Osteoblast (primary cell): ENCODE results near the gene MAD1L1. TPM values are rescaled to one million over a fixed set of nuclear protein-coding genes. Genes with fewer than 3 reads are reported as not detected.

Source experiments
- DNase-seq: peaks from one replicate; pipeline ENCODE4 v3.0.0; 2011; ENCODE audit warnings: low spot score, mixed read lengths; ENCODE audit not compliant: insufficient read length; ENCODE audit errors: missing footprints
- H2AFZ ChIP-seq: 2 replicates; pipeline ENCODE4 v1.6.0; 2011; ENCODE audit warnings: mild to moderate bottlenecking, low read length
- H3K27ac ChIP-seq: 2 replicates; pipeline ENCODE4 v1.5.1; 2011; ENCODE audit warnings: mild to moderate bottlenecking, low read depth, low read length, moderate library complexity
- H3K27me3 ChIP-seq: 2 replicates; pipeline ENCODE4 v1.6.0; 2012; ENCODE audit warnings: mild to moderate bottlenecking, control low read depth, inconsistent platforms, low read length, moderate library complexity; ENCODE audit not compliant: insufficient read depth
- H3K36me3 ChIP-seq: 2 replicates; pipeline ENCODE4 v1.5.1; 2011; ENCODE audit warnings: mild to moderate bottlenecking, low read length, control low read depth, moderate library complexity; ENCODE audit not compliant: insufficient read depth
- H3K4me1 ChIP-seq: 2 replicates; pipeline ENCODE4 v1.5.1; 2011; ENCODE audit warnings: mild to moderate bottlenecking, low read length, control low read depth, moderate library complexity; ENCODE audit not compliant: insufficient read depth
- H3K4me2 ChIP-seq: 2 replicates; pipeline ENCODE4 v1.6.0; 2011; ENCODE audit warnings: mild to moderate bottlenecking, low read length; ENCODE audit not compliant: insufficient read depth
- H3K4me3 ChIP-seq: fragments of 200-600 bp; sonication (generic); 3 replicates; pipeline ENCODE4 v1.5.1; 2012; ENCODE audit warnings: mild to moderate bottlenecking, low read length, inconsistent platforms; ENCODE audit not compliant: insufficient read depth
- H3K79me2 ChIP-seq: 2 replicates; pipeline ENCODE4 v1.6.0; 2012; ENCODE audit warnings: mild to moderate bottlenecking, low read length, control low read depth, inconsistent platforms; ENCODE audit not compliant: insufficient read depth
- H3K9me3 ChIP-seq: 2 replicates; pipeline ENCODE4 v1.5.1; 2011; ENCODE audit warnings: low read depth, low read length, control low read depth
- H4K20me1 ChIP-seq: 2 replicates; pipeline ENCODE4 v1.6.0; 2012; ENCODE audit warnings: mild to moderate bottlenecking, low read length, control low read depth; ENCODE audit not compliant: insufficient read depth
- total RNA-seq: library from RNA; depleted of rRNA; stranded (reverse); fragments of >200 nt; gene quantifications from 2 replicates; pipeline ENCODE4 v1.2.3, GENCODE V29; 2012
- TF ChIP-seq, protein P1 (sequence below): IDR thresholded peaks from 2 replicates; pipeline ENCODE4 v1.5.1; 2011; ENCODE audit warnings: mild to moderate bottlenecking, low read depth, low read length, moderate library complexity; ENCODE audit errors: extremely low read depth

Gene MAD1L1
- total RNA-seq, 1 donor: 66.2 TPM

DNA sequence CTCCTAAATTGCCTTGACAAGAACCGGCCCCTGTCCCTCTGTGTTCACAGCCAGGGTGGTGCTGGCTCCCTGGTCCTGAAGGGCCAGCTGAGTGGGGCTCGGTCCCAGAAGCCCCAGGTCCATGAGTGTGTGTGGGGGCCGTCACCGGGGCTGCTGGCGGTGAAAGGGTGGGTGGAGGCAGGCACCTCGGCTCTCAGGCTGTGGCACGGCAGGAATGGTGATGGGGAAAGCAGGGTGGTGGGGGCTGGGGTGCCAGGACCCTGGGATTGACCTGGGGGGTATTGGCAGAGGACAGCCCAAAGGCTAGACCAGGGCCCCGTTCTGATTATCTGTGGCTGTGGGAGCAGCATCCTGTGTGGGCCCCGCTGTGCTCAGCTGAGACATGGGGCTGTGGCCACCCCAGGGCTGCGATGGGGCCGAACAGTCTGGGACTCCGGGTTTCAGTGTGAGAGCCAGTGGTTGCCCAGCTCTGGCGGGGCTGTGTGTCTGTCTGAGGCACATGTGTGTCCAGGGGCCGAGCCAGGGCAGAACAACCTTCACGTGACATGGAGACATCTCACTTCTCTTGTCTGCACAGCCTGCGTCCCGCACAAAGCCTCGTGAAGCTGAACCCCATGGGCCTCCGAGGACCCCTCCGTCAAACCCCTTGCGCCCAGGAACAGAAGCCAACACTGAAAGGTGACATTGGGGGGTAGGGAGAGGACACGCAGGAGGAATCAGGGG is 418.5 kb downstream of the MAD1L1 start:
- TF ChIP-seq, protein P1, sequence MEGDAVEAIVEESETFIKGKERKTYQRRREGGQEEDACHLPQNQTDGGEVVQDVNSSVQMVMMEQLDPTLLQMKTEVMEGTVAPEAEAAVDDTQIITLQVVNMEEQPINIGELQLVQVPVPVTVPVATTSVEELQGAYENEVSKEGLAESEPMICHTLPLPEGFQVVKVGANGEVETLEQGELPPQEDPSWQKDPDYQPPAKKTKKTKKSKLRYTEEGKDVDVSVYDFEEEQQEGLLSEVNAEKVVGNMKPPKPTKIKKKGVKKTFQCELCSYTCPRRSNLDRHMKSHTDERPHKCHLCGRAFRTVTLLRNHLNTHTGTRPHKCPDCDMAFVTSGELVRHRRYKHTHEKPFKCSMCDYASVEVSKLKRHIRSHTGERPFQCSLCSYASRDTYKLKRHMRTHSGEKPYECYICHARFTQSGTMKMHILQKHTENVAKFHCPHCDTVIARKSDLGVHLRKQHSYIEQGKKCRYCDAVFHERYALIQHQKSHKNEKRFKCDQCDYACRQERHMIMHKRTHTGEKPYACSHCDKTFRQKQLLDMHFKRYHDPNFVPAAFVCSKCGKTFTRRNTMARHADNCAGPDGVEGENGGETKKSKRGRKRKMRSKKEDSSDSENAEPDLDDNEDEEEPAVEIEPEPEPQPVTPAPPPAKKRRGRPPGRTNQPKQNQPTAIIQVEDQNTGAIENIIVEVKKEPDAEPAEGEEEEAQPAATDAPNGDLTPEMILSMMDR: no peak
- no peaks in the 10 kb centered on the region for H3K36me3 ChIP-seq
- DNase-seq: peak; percentile 79
- H3K27ac ChIP-seq: no peak overlapping the region
- H4K20me1 ChIP-seq: no peaks in the 10 kb centered on the region
- H3K9me3 ChIP-seq: no peaks in the 10 kb centered on the region
- no peak overlapping the region for H3K4me3 ChIP-seq
- H3K27me3 ChIP-seq: no peaks in the 10 kb centered on the region
- H3K4me2 ChIP-seq: no peak overlapping the region
- no peaks in the 10 kb centered on the region for H3K79me2 ChIP-seq
- no peaks in the 10 kb centered on the region for H3K4me1 ChIP-seq
- H2AFZ ChIP-seq: no peak overlapping the region

DNA sequence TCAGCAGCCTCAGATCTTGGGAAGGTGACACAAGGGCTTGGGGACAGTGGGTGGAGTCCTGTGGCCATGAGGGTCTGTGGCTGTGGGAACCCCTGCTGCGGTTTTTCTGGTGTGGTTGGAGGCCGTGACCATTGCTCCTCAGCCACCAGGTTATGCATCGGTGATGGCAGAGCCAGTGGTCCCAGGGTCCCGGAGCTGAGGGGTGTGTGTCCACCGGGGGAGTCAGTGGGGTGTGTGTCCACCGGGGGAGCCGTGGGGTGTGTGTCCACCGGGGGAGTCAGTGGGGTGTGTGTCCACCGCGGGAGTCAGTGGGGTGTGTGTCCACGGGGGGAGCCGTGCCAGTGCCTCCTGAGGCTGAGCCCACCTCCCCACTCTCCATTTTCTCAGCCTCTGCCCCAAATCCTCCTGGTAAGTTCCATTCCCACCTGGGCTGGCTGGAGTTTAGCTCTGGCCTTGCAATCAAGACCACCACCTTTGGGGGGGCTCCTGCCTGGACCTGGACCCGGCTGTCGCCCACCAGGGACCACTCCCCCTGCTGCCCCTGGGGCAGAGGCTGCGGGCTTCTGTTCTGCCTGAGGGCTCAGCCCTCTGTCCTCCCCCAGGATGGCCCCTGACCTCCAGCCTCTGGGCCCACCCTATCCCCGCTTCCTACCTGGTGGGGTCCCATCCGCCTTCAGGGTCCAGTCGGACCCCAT is 419.2 kb downstream of the MAD1L1 start:
- H3K36me3 ChIP-seq: no peaks in the 10 kb centered on the region
- no peaks in the 10 kb centered on the region for H3K9me3 ChIP-seq
- H3K27ac ChIP-seq: no peak overlapping the region
- H3K27me3 ChIP-seq: no peaks in the 10 kb centered on the region
- no peaks in the 10 kb centered on the region for H4K20me1 ChIP-seq
- no peak overlapping the region for H3K4me3 ChIP-seq
- no peak overlapping the region for H2AFZ ChIP-seq
- H3K4me2 ChIP-seq: no peak overlapping the region
- H3K79me2 ChIP-seq: no peaks in the 10 kb centered on the region
- H3K4me1 ChIP-seq: no peaks in the 10 kb centered on the region
- TF ChIP-seq, protein P1: no peak
- DNase-seq: peak; percentile 27

DNA sequence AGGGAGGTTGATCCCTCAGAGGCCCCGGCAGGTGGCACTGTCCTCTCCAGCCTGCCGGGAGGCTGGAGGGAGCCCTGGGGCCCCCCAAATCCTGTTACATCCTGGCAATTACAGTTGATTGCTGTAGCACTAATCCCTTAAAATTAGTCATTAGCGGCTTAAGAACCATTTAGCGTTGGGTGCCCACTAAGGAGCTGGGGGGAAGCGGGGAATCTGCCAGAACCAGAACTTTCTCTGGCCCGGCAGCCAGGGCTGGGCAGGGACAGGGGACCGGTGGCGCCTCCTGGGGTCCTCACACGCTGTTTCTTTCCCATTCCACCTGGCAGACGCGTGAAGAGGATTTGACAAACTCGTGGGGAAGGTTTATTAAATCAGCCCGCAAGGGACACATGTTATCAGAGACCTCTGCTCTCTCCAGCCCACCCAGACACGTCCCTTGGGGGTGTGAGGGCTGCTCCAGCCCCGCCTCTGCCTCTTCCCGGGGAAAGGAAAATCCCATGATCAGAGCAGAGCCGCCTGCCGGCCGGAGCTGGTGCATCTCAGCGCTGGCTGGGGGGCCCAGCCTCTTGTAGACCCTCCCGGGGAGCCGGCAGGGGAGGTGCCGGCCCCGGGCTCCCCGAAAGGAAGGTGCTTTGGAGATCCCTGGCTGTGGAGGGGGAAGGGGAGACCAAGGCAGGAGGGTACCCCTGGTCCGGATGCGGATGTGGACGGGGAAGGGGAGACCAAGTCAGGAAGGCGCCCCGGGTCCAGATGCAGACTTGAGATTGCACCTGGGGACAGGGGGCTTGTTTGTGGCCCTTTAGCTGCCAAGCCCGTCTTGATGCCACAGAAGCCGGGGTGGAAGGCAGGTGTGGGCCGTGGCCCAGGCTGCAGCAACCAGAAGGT is 420.0 kb downstream of the MAD1L1 start:
- H3K27me3 ChIP-seq: no peaks in the 10 kb centered on the region
- H2AFZ ChIP-seq: no peak overlapping the region
- H3K79me2 ChIP-seq: no peaks in the 10 kb centered on the region
- H3K9me3 ChIP-seq: no peaks in the 10 kb centered on the region
- no peak overlapping the region for H3K4me2 ChIP-seq
- TF ChIP-seq, protein P1: peak; percentile 30
- H3K36me3 ChIP-seq: no peaks in the 10 kb centered on the region
- DNase-seq: peak; percentile 94
- H3K27ac ChIP-seq: no peak overlapping the region
- H3K4me3 ChIP-seq: no peak overlapping the region
- no peaks in the 10 kb centered on the region for H3K4me1 ChIP-seq
- H4K20me1 ChIP-seq: no peaks in the 10 kb centered on the region
